MM.1S (cell line): ENCODE results near the gene EVI2A.

Experiments used
- DNase-seq: peaks from one replicate; pipeline ENCODE4 v3.0.0-alpha.2; 2015
- H2AFZ ChIP-seq: fragments of 300-600 bp; sonication (generic); 2 replicates; pipeline ENCODE4 v1.6.0; 2016; ENCODE audit warnings: antibody characterized with exemption, low read length
- H3F3A ChIP-seq: fragments of 300-600 bp; sonication (generic); 2 replicates; pipeline ENCODE4 v1.6.1; 2016; ENCODE audit warnings: mild to moderate bottlenecking, antibody characterized with exemption, low read length, moderate library complexity, mixed read lengths; ENCODE audit not compliant: insufficient read depth
- H3K27ac ChIP-seq: fragments of 300-600 bp; sonication (generic); 2 replicates; pipeline ENCODE4 v1.5.1; 2016; ENCODE audit warnings: mild to moderate bottlenecking, low read length
- H3K27me3 ChIP-seq: fragments of 300-600 bp; sonication (generic); replicated peaks from 2 replicates; pipeline ENCODE4 v1.6.0; 2016; ENCODE audit warnings: low read length; ENCODE audit not compliant: insufficient read depth
- H3K36me3 ChIP-seq: fragments of 300-600 bp; sonication (generic); replicated peaks from 2 replicates; pipeline ENCODE4 v1.6.1; 2016; ENCODE audit warnings: mild to moderate bottlenecking, low read length, mixed read lengths; ENCODE audit not compliant: insufficient read depth
- H3K4me1 ChIP-seq: fragments of 300-600 bp; sonication (generic); 2 replicates; pipeline ENCODE4 v1.6.1; 2016; ENCODE audit warnings: low read length, mixed read lengths
- H3K4me2 ChIP-seq: fragments of 300-600 bp; sonication (generic); 2 replicates; pipeline ENCODE4 v1.6.0; 2016; ENCODE audit warnings: low read depth, low read length
- H3K4me3 ChIP-seq: fragments of 300-600 bp; sonication (generic); 2 replicates; pipeline ENCODE4 v1.5.1; 2016; ENCODE audit warnings: low read length, mixed read lengths
- H3K79me2 ChIP-seq: fragments of 300-600 bp; sonication (generic); 2 replicates; pipeline ENCODE4 v1.6.1; 2016; ENCODE audit warnings: mixed run types, low read length, mixed read lengths
- H3K9ac ChIP-seq: fragments of 300-600 bp; sonication (generic); 2 replicates; pipeline ENCODE4 v1.6.1; 2016; ENCODE audit warnings: low read length, mixed read lengths
- H3K9me2 ChIP-seq: fragments of 300-600 bp; sonication (generic); replicated peaks from 2 replicates; pipeline ENCODE4 v1.6.1; 2016; ENCODE audit warnings: mild to moderate bottlenecking, low read length, mixed read lengths; ENCODE audit not compliant: insufficient read depth
- H3K9me3 ChIP-seq: fragments of 300-600 bp; sonication (generic); replicated peaks from 2 replicates; pipeline ENCODE4 v1.6.1; 2016; ENCODE audit warnings: mild to moderate bottlenecking, low read length, mixed read lengths; ENCODE audit not compliant: insufficient read depth
- H4K20me1 ChIP-seq: fragments of 300-600 bp; sonication (generic); 2 replicates; pipeline ENCODE4 v1.6.1; 2016; ENCODE audit warnings: mild to moderate bottlenecking, low read length, moderate library complexity, mixed read lengths; ENCODE audit not compliant: insufficient read depth
- EZH2 ChIP-seq: fragments of 300-600 bp; sonication (generic); optimal IDR thresholded peaks from 2 replicates; pipeline ENCODE3; 2017; ENCODE audit warnings: low read depth, mild to moderate bottlenecking, antibody characterized with exemption, low read length, mixed read lengths
- EZH2phosphoT487 ChIP-seq: fragments of 300-600 bp; sonication (generic); IDR thresholded peaks from 2 replicates; pipeline ENCODE4 v1.6.1; 2018; ENCODE audit warnings: antibody characterized with exemption, low read length
- TF ChIP-seq, protein P1 (sequence below): fragments of 300-600 bp; sonication (generic); IDR thresholded peaks from 2 replicates; pipeline ENCODE4 v1.5.1; 2016; ENCODE audit warnings: antibody characterized with exemption, low read length, mixed read lengths

EVI2A gene

DNA sequence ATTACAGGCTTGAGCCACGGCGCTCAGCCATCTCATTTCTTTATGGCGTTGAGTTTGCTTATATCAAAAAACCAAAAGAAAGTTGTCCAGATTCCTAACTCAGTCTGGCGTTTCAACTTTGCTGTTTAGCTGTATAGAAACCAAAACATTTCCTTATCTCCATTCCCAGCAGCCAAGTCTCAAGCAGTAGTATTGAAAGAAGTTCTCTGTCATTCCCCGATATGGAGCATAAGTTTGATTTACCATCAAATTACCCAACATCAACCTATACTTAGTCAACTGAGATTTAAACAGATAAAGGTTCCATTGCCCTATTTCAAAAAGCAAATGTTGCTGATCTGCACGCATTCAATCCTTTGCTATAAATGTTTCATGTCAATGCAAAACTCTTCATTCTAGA lies 42.6 kb upstream of the EVI2A start:
- H3K9me3 ChIP-seq = no peaks in the 10 kb centered on the region
- H3K9ac ChIP-seq = no peak overlapping the region
- no peak overlapping the region for H3K4me3 ChIP-seq
- TF ChIP-seq EZH2phosphoT487 (no peak), EZH2 (no peak)
- TF ChIP-seq, protein P1, sequence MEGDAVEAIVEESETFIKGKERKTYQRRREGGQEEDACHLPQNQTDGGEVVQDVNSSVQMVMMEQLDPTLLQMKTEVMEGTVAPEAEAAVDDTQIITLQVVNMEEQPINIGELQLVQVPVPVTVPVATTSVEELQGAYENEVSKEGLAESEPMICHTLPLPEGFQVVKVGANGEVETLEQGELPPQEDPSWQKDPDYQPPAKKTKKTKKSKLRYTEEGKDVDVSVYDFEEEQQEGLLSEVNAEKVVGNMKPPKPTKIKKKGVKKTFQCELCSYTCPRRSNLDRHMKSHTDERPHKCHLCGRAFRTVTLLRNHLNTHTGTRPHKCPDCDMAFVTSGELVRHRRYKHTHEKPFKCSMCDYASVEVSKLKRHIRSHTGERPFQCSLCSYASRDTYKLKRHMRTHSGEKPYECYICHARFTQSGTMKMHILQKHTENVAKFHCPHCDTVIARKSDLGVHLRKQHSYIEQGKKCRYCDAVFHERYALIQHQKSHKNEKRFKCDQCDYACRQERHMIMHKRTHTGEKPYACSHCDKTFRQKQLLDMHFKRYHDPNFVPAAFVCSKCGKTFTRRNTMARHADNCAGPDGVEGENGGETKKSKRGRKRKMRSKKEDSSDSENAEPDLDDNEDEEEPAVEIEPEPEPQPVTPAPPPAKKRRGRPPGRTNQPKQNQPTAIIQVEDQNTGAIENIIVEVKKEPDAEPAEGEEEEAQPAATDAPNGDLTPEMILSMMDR = no peak
- no peaks in the 10 kb centered on the region for H3K4me1 ChIP-seq
- no peaks in the 10 kb centered on the region for H3K79me2 ChIP-seq
- H3K36me3 ChIP-seq = no peaks in the 10 kb centered on the region
- no peaks in the 10 kb centered on the region for H3K9me2 ChIP-seq
- no peak overlapping the region for H2AFZ ChIP-seq
- H3K27ac ChIP-seq = no peak overlapping the region
- DNase-seq = no peak
- no peaks in the 10 kb centered on the region for H3F3A ChIP-seq
- no peak overlapping the region for H3K4me2 ChIP-seq
- H4K20me1 ChIP-seq = no peaks in the 10 kb centered on the region
- no peaks in the 10 kb centered on the region for H3K27me3 ChIP-seq

DNA sequence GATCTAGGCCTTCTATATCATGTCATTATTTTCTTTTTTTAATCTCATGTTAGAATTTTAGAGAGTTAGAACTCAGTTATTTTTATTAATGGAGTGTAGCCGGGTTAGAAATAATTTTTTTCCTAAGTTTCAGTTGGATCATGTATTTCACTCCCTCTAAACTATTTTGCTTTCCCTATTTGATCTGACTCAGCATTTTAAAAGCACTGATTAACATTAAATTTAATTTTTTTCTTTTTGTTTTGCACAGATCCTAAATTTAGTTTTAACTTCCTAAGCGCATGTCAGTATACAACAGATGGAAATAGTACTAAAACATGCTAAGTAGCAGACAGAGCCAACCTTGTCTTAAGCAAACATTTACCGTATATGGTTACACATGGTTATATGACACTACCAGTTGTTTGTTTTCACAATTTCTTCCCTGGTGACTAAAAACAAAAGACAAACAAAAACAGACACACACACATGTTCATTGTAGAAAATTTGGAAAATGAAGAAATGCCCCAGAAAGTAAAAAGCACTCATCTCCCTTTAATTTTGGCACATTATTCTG lies 36.5 kb upstream of the EVI2A start:
- H3F3A ChIP-seq = no peaks in the 10 kb centered on the region
- peaks cover 5% of the 10 kb centered on the region; the same call in 1 of the 2 replicates for H3K36me3 ChIP-seq
- H3K9ac ChIP-seq = no peak overlapping the region

DNA sequence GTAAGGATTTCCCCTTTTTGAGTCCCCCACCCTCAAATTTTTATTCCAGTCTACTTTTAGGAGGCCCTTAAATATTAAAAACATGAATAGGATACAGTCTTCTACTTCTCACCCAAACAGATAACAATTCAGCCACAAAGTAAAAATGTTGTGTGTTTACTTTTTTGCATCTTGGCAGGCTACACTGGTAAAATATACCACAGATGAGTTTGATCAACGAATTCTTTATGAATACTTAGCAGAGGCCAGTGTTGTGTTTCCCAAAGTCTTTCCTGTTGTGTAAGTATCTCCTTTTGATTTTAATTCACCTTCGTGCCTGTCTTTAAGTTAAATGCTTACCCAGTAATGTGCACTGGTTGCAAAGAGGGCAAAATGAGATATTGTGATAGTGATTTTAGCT lies 35.7 kb upstream of the EVI2A start:
- Histone ChIP-seq H3K4me3 (no peak overlapping the region), H3K27me3 (no peaks in the 10 kb centered on the region), H3K9me3 (no peaks in the 10 kb centered on the region), H4K20me1 (no peaks in the 10 kb centered on the region), H3K27ac (no peak overlapping the region), H3K36me3 (peaks cover 5% of the 10 kb centered on the region; the same call in 1 of the 2 replicates), H2AFZ (no peak overlapping the region), H3F3A (no peaks in the 10 kb centered on the region), H3K9ac (no peak overlapping the region), H3K9me2 (no peaks in the 10 kb centered on the region), H3K79me2 (no peaks in the 10 kb centered on the region), H3K4me2 (no peak overlapping the region), H3K4me1 (no peaks in the 10 kb centered on the region)
- DNase-seq = no peak
- TF ChIP-seq EZH2phosphoT487 (no peak), EZH2 (no peak)
- TF ChIP-seq, protein P1 = no peak

More for the DNA sequence above, 36.5 kb upstream of the EVI2A start:
- Histone ChIP-seq H3K9me2 (no peaks in the 10 kb centered on the region), H3K4me2 (no peak overlapping the region), H3K9me3 (no peaks in the 10 kb centered on the region), H2AFZ (no peak overlapping the region), H3K79me2 (no peaks in the 10 kb centered on the region), H3K4me1 (no peaks in the 10 kb centered on the region), H3K27ac (no peak overlapping the region), H4K20me1 (no peaks in the 10 kb centered on the region), H3K4me3 (no peak overlapping the region), H3K27me3 (no peaks in the 10 kb centered on the region)
- TF ChIP-seq, protein P1 = no peak
- TF ChIP-seq EZH2 (no peak), EZH2phosphoT487 (no peak)
- DNase-seq = no peak
